Lower lobe of right lung (tissue), 2 donors: ENCODE data around the gene RAD54L. TPM values are rescaled to one million over a fixed set of nuclear protein-coding genes. Genes with fewer than 3 reads are reported as not detected.

Experiments used
- ATAC-seq, 2 donors: fragments of 200-7000 bp; cut with Tn5 transposase; one replicate each; pipeline ENCODE4 v1.9.1; 2020 to 2022; ENCODE audit warnings: mild to moderate bottlenecking in 2 of 2, moderate library complexity in 2 of 2
- DNase-seq: peaks from one replicate; pipeline ENCODE4 v3.0.0-alpha.2; 2020
- H3K27ac ChIP-seq: fragments of 200-600 bp; one replicate; pipeline ENCODE4 v1.8.0; 2022
- H3K27me3 ChIP-seq: fragments of 200-600 bp; one replicate; pipeline ENCODE4 v1.8.0; 2022; ENCODE audit warnings: low read depth
- H3K36me3 ChIP-seq: fragments of 200-600 bp; one replicate; pipeline ENCODE4 v1.8.0; 2022; ENCODE audit warnings: mild to moderate bottlenecking
- H3K4me1 ChIP-seq: fragments of 200-600 bp; one replicate; pipeline ENCODE4 v1.8.0; 2022
- H3K4me3 ChIP-seq: fragments of 200-600 bp; one replicate; pipeline ENCODE4 v1.8.0; 2022; ENCODE audit warnings: mild to moderate bottlenecking
- H3K9me3 ChIP-seq: fragments of 200-600 bp; one replicate; pipeline ENCODE4 v1.8.0; 2022
- CTCF ChIP-seq: fragments of 200-600 bp; IDR thresholded peaks from one replicate; pipeline ENCODE4 v1.8.0; 2022; ENCODE audit warnings: antibody characterized with exemption, mild to moderate bottlenecking
- intact Hi-C: fragments of 100-400 bp; cut with DNase I; formaldehyde crosslinking; loops from one replicate; pipeline ENCODE4 v1.11.0; 2022
- total RNA-seq: library from RNA; stranded (reverse); fragmentation: NEBNext Ultra II Directional; extraction: Animal tissue kit (Norgen Biotek cat#: 25700); gene quantifications from one replicate; pipeline ENCODE4 v1.2.1, GENCODE V29; 2021
- donor health status: DM: no; HTN: yes; CAD: no; lungs with severe emphysema.

Gene RAD54L
- total RNA-seq, 1 donor from 2014 or later, result 1.7 TPM

GRCh38 chr1:46295306-46295705 lies 47.7 kb downstream of the RAD54L start:
- no peak for TF ChIP-seq CTCF
- intact Hi-C loops, result no loop called here
- DNase-seq (no peak), ATAC-seq (no peak)
- Histone ChIP-seq H3K4me1 (peaks cover 11% of the 10 kb centered on the region), H3K9me3 (no peaks in the 10 kb centered on the region), H3K36me3 (peaks cover 71% of the 10 kb centered on the region), H3K27me3 (no peaks in the 10 kb centered on the region), H3K27ac (no peak overlapping the region), H3K4me3 (no peak overlapping the region)

- Histone ChIP-seq H3K27ac (peak overlapping the region; percentile 1), H3K36me3 (peaks cover 46% of the 10 kb centered on the region), H3K27me3 (no peaks in the 10 kb centered on the region), H3K4me3 (no peak overlapping the region), H3K9me3 (no peaks in the 10 kb centered on the region), H3K4me1 (peaks cover 23% of the 10 kb centered on the region)
- intact Hi-C loops, result no loop called here
- ATAC-seq (no peak), DNase-seq (no peak)
- no peak for TF ChIP-seq CTCF
Observed at GRCh38 chr1:46298387-46298786, 50.8 kb downstream of the RAD54L start.

- intact Hi-C loops, result no loop called here
- H3K27ac ChIP-seq, result peak overlapping the region; percentile 99
- H3K4me3 ChIP-seq, result peak overlapping the region; percentile 98
- ATAC-seq (no peak), DNase-seq (no peak)
- no peaks in the 10 kb centered on the region for H3K9me3 ChIP-seq
- no peaks in the 10 kb centered on the region for H3K27me3 ChIP-seq
- H3K36me3 ChIP-seq, result peaks cover 23% of the 10 kb centered on the region
- peaks cover 43% of the 10 kb centered on the region for H3K4me1 ChIP-seq
- no peak for TF ChIP-seq CTCF
Observed at GRCh38 chr1:46300673-46301405, 53.3 kb downstream of the RAD54L start.

- TF ChIP-seq CTCF, result no peak
- no peaks in the 10 kb centered on the region for H3K27me3 ChIP-seq
- ATAC-seq (no peak), DNase-seq (no peak)
- H3K27ac ChIP-seq, result peak overlapping the region; percentile 99
- intact Hi-C loops, result no loop called here
- peak overlapping the region; percentile 98 for H3K4me3 ChIP-seq
- no peaks in the 10 kb centered on the region for H3K9me3 ChIP-seq
- H3K4me1 ChIP-seq, result peaks cover 47% of the 10 kb centered on the region
- H3K36me3 ChIP-seq, result peaks cover 18% of the 10 kb centered on the region
Observed at GRCh38 chr1:46301406-46301807, 53.8 kb downstream of the RAD54L start.

- Histone ChIP-seq H3K4me1 (peaks cover 47% of the 10 kb centered on the region), H3K27me3 (no peaks in the 10 kb centered on the region), H3K4me3 (peak overlapping the region; percentile 98), H3K36me3 (peaks cover 12% of the 10 kb centered on the region), H3K9me3 (no peaks in the 10 kb centered on the region), H3K27ac (peak overlapping the region; percentile 99)
- intact Hi-C loops, result no loop called here
- peak; percentile 75 for DNase-seq
- peak; percentile 26 for TF ChIP-seq CTCF
- ATAC-seq, result peak; percentile 70 to 74
Observed at GRCh38 chr1:46301808-46302640, 54.5 kb downstream of the RAD54L start.
